Spinal cord (tissue), 10 donors: ENCODE measurements around the gene ZNF595. TPM values are rescaled to one million over a fixed set of nuclear protein-coding genes. Genes with fewer than 3 reads are reported as not detected.
A peak's percentile ranks its signal among the peaks of the same experiment; 100 is the strongest.
"Not testable (repeated sequence)": the region's sequence is repeated elsewhere in the genome, so short reads cannot be mapped to it uniquely, and the experiment has no call there.

Experiments
- DNase-seq, 6 donors: peaks; one replicate each; pipeline versions ENCODE4 v3.0.0 to v3.0.0-alpha.2; 2013 to 2015; ENCODE audit warnings: low spot score in 6 of 6, low read depth in 4 of 6
- H3K27ac ChIP-seq: one replicate; pipeline ENCODE4 v1.5.1; 2013; ENCODE audit warnings: low read depth, low read length, control low read depth
- H3K27me3 ChIP-seq: one replicate; pipeline ENCODE4 v1.6.1; 2013; ENCODE audit warnings: low read length; ENCODE audit not compliant: control insufficient read depth, insufficient read depth
- H3K36me3 ChIP-seq: one replicate; pipeline ENCODE4 v1.6.1; 2013; ENCODE audit warnings: low read length; ENCODE audit not compliant: control insufficient read depth, insufficient read depth
- H3K4me1 ChIP-seq: one replicate; pipeline ENCODE4 v1.6.1; 2013; ENCODE audit warnings: low read length; ENCODE audit not compliant: control insufficient read depth, insufficient read depth
- H3K4me3 ChIP-seq: one replicate; pipeline ENCODE4 v1.5.1; 2013; ENCODE audit warnings: low read depth, low read length, control low read depth
- H3K9me3 ChIP-seq: one replicate; pipeline ENCODE4 v1.6.1; 2013; ENCODE audit warnings: low read length; ENCODE audit not compliant: control insufficient read depth, insufficient read depth
- WGBS: methylation state at CpG from one replicate; pipeline ENCODE4 v1.1.5; 2013; ENCODE audit warnings: missing lambda C conversion rate; ENCODE audit not compliant: insufficient coverage; 5-methylcytosine and 5-hydroxymethylcytosine counted together
- long read RNA-seq, 4 donors: transcript quantifications; one replicate each; lab custom pipeline, GENCODE V29; 2026
- polyA plus RNA-seq, 2 donors: library from polyadenylated mRNA; unstranded; fragments of 120-200 nt; gene quantifications; one replicate each; pipeline ENCODE4 v1.2.1, GENCODE V29; 2013; ENCODE audit not compliant: insufficient read length in 2 of 2
- total RNA-seq, 2 donors: library from RNA; depleted of rRNA in 1 of 2; stranded (reverse); fragments of 120-200 nt in 1 of 2; fragments of >200 nt in 1 of 2; gene quantifications; one replicate each; pipeline versions ENCODE4 v1.2.3 to v1.2.4, GENCODE V29; 2013 to 2014
- donor health status: healthy.

The ZNF595 gene
- 10 to 100 TPM; 27.8 to 36.8 TPM for total RNA-seq
- polyA plus RNA-seq = 10 to 100 TPM; 11.8 to 13.9 TPM
- long read RNA-seq, donor 1, partial matches to known transcripts = 0 of 3 reads
- long read RNA-seq, donor 1, other reads (novel, unspliced or antisense) = 0 of 3 reads
- long read RNA-seq, donor 2, partial matches to known transcripts = 0 of 3 reads
- long read RNA-seq, donor 2, other reads (novel, unspliced or antisense) = 0 of 3 reads
- long read RNA-seq, donor 3, partial matches to known transcripts = 0 of 2 reads
- long read RNA-seq, donor 3, other reads (novel, unspliced or antisense) = 0 of 2 reads
- long read RNA-seq, donor 4, transcript ZNF595-205 (4 exons, 2,911 nt) = major isoform, 6 of 7 reads
- long read RNA-seq, donor 4, partial matches to known transcripts = 0 of 7 reads
- long read RNA-seq, donor 4, other reads (novel, unspliced or antisense) = 0 of 7 reads

- H3K27ac ChIP-seq, H3K27me3 ChIP-seq, DNase-seq, H3K36me3 ChIP-seq, H3K4me3 ChIP-seq, H3K4me1 ChIP-seq, H3K9me3 ChIP-seq: not testable (repeated sequence)
- WGBS = no CpG with 5 or more reads among the region's 29 CpGs
Observed at GRCh38 chr4:52804-53479, at the start of gene ZNF595. ZNF595 (plus strand) TSS chr4:53321; CDS start chr4:53489, 168 bp downstream.

- not testable (repeated sequence) for H3K4me3 ChIP-seq, H3K4me1 ChIP-seq, H3K27me3 ChIP-seq, H3K36me3 ChIP-seq, H3K27ac ChIP-seq, H3K9me3 ChIP-seq
- DNase-seq = peak; percentile 1 to 56 (median 2)
- 83% methylated on average over 10 of the region's 90 CpGs for WGBS
Observed at GRCh38 chr4:9937-10870, 42.9 kb upstream of the ZNF595 start.

- not testable (repeated sequence) for H3K9me3 ChIP-seq, H3K4me3 ChIP-seq, DNase-seq, H3K36me3 ChIP-seq, H3K27me3 ChIP-seq, H3K27ac ChIP-seq, H3K4me1 ChIP-seq
- WGBS = no CpG with 5 or more reads among the region's 123 CpGs
Observed at GRCh38 chr4:11095-11815, 41.9 kb upstream of the ZNF595 start.

GRCh38 chr4:11816-12417, 41.2 kb upstream of the ZNF595 start:
- H3K4me3 ChIP-seq = not testable (repeated sequence)

GRCh38 chr4:18128-18527, 35.0 kb upstream of the ZNF595 start:
- not testable (repeated sequence) for H3K27ac ChIP-seq, DNase-seq, H3K36me3 ChIP-seq, H3K9me3 ChIP-seq, H3K4me3 ChIP-seq, H3K27me3 ChIP-seq, H3K4me1 ChIP-seq
- 43% methylated on average over 1 of the region's 3 CpGs for WGBS

More at GRCh38 chr4:11816-12417, 41.2 kb upstream of the ZNF595 start:
- not testable (repeated sequence) for H3K27ac ChIP-seq, DNase-seq, H3K27me3 ChIP-seq, H3K9me3 ChIP-seq, H3K4me1 ChIP-seq, H3K36me3 ChIP-seq
- 69% methylated on average over 3 of the region's 21 CpGs for WGBS

GRCh38 chr4:18589-18988, 34.5 kb upstream of the ZNF595 start:
- WGBS = no CpG with 5 or more reads among the region's 1 CpG
- not testable (repeated sequence) for DNase-seq, H3K27me3 ChIP-seq, H3K36me3 ChIP-seq, H3K9me3 ChIP-seq, H3K4me3 ChIP-seq, H3K4me1 ChIP-seq, H3K27ac ChIP-seq

- H3K4me1 ChIP-seq, H3K9me3 ChIP-seq, H3K27ac ChIP-seq, DNase-seq, H3K27me3 ChIP-seq, H3K4me3 ChIP-seq, H3K36me3 ChIP-seq: not testable (repeated sequence)
- WGBS = no CpG with 5 or more reads among the region's 2 CpGs
Observed at GRCh38 chr4:22882-23281, 30.2 kb upstream of the ZNF595 start.

GRCh38 chr4:24359-24758, 28.8 kb upstream of the ZNF595 start:
- not testable (repeated sequence) for H3K4me3 ChIP-seq, H3K27me3 ChIP-seq, H3K27ac ChIP-seq, H3K36me3 ChIP-seq, H3K4me1 ChIP-seq, DNase-seq, H3K9me3 ChIP-seq
- WGBS = no CpG with 5 or more reads among the region's 1 CpG

GRCh38 chr4:27501-27900, 25.6 kb upstream of the ZNF595 start:
- H3K4me3 ChIP-seq, H3K9me3 ChIP-seq, H3K4me1 ChIP-seq, H3K27ac ChIP-seq, H3K36me3 ChIP-seq, H3K27me3 ChIP-seq, DNase-seq: not testable (repeated sequence)
- WGBS = 56% methylated on average over 1 of the region's 3 CpGs
